SK-N-MC (cell line): Measurements from ENCODE around the gene CFAP44.
"Not testable (repeated sequence)": the region's sequence is repeated elsewhere in the genome, so short reads cannot be mapped to it uniquely, and the experiment has no call there.

Source experiments
- DNase-seq: peaks from one replicate; pipeline ENCODE4 v3.0.0-alpha.2; 2011; ENCODE audit warnings: low read depth, low spot score
- H3K27ac ChIP-seq: fragments of 200-600 bp; sonication (generic); 2 replicates; pipeline ENCODE4 v1.5.1; 2016; ENCODE audit warnings: mixed run types
- H3K36me3 ChIP-seq: fragments of 200-600 bp; sonication (generic); 2 replicates; pipeline ENCODE4 v1.6.1; 2017; ENCODE audit warnings: antibody characterized with exemption, low read length, mixed read lengths; ENCODE audit not compliant: insufficient read depth
- H3K4me3 ChIP-seq: fragments of 200-600 bp; sonication (generic); 2 replicates; pipeline ENCODE4 v1.5.1; 2016
- H3K9ac ChIP-seq: fragments of 200-600 bp; sonication (generic); 2 replicates; pipeline ENCODE4 v1.8.0; 2017; ENCODE audit warnings: mixed run types, mixed read lengths; ENCODE audit not compliant: insufficient read length
- H3K9me3 ChIP-seq: fragments of 200-600 bp; sonication (generic); 2 replicates; pipeline ENCODE4 v1.6.1; 2017; ENCODE audit warnings: low read depth, mild to moderate bottlenecking, antibody characterized with exemption, low read length, moderate library complexity, mixed read lengths
- EZH2 ChIP-seq: fragments of 200-600 bp; sonication (generic); IDR thresholded peaks from one replicate; pipeline ENCODE4 v1.6.1; 2017; ENCODE audit warnings: antibody characterized with exemption
- FOXP2 ChIP-seq: optimal IDR thresholded peaks from 2 replicates; pipeline ENCODE3; 2011; ENCODE audit warnings: mild to moderate bottlenecking, moderate library complexity; ENCODE audit not compliant: insufficient read depth; ENCODE audit errors: extremely low read length, control extremely low read depth
- POLR2AphosphoS5 ChIP-seq: IDR thresholded peaks from 2 replicates; pipeline ENCODE4 v1.6.1; 2012; ENCODE audit warnings: mild to moderate bottlenecking, low read depth, low read length, borderline replicate concordance

The CFAP44 gene, protein sequence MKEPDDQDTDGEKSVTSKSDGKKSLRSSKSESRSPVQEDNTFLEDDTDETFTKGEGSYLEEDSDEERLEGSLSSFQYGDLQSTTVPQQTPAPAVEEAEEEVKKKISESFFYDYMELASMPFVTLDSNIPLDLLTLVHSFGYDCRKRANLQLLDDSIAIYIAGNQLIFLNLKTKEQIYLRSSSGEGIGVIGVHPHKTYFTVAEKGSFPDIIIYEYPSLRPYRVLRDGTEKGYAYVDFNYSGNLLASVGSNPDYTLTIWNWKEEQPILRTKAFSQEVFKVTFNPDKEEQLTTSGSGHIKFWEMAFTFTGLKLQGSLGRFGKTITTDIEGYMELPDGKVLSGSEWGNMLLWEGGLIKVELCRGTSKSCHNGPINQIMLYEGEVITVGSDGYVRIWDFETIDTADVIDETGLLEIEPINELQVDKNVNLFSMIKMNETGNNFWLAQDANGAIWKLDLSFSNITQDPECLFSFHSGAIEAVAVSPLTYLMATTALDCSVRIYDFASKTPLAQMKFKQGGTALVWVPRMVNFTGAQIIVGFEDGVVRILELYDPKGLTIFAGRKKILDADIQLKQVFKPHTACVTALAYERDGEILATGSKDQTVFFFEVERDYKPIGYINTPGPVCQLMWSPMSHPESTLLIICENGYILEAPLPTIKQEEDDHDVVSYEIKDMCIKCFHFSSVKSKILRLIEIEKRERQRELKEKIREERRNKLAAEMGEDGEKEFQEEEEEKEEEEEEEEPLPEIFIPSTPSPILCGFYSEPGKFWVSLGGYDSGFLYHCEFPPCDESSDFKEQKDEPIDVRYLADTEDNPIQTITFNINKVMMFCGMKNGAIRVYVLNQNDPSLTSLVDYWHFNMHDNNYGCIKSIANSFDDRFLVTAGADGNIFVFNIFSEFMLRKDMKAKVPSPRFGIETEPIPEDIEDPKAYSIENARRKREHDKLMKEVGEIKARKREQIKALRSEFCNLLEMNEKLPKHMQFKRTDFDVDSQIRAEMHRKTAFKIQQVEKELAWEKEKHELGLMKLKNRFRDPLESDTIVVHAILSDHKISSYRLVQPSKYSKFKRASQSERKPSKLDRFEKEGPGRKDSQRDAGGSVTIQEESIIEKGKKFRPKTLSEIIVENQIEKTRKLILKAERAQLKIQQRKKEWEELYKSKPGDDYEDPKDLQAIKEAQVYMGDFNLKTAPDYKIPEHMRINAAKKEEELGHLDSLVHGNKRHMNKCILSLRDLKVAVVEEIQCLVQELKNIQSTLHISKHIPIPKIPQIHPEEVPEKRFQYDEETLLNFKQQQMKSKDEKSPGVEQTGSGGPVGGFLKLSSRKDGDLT (N-terminal part only)

DNA sequence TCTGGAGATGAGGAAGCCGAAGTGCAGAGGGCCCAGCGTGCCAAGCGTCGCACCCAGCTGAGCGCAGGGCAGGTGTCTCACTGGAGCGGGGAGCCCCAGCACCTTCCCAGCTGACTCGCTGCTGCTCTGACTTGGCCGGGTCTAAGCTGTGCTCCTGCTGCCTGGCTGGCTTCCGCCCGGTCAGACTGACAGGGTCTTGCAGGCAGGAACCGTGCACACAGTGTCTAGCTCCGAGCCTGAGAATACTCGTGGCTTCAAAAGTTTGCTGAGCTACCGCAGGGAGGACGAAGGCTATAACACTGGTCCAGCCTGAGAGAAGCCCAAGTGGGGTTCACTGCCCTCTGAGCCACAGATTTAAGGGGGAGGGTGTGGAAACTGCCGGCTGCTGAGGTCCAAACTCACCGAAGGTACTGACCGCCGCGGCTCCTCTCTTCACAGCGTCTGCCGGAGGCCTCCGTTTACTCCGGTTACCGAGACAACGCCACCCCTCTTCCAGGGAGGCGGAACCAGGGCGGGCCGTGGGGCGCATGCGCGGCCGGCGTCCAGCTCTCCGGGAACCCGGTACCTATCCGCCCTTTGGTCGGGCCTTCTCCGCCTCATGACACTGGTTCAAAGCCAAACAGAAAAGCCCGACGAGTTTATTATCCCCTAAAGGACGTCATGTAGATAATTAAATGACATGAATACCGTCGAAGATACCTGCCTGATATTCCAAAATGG, at the start of gene CFAP44:
TSS of gene CFAP44 (minus strand) at position 443 of the 720 bp plus-strand sequence. CDS start 7,829 bp downstream, outside the sequence.
- Histone ChIP-seq H3K9ac (no peak within 1 kb of the TSS), H3K9me3 (no peaks in the 10 kb centered on the region), H3K4me3 (no peak within 1 kb of the TSS), H3K27ac (no peak within 1 kb of the TSS), H3K36me3 (no peaks in the 10 kb centered on the region; the same call in 1 of the 2 replicates)
- DNase-seq = no peak
- no peak for TF ChIP-seq EZH2
- no peak for TF ChIP-seq POLR2AphosphoS5
- no peak for TF ChIP-seq FOXP2

DNA sequence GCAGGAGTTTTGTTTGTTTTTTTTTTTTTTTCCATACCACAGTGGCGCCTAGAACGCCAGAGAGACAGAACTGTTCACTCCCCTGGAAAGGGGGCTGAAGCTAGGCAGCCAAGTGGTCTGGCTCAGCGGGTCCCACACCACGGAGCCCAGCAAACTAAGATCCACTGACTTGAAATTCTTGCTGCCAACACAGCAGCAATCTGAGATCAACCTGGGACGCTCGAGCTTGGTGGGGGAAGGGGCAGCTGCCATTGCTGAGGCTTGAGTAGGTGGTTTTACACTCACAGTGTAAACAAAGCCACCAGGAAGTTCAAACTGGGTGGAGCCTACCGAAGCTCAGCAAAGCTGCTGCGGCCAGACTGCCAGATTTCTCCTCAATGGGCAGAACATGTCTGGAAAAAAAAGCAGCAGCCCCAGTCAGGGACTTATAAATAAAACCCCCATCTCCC, 43.9 kb upstream of the CFAP44 start:
- Histone ChIP-seq H3K9me3 (no peaks in the 10 kb centered on the region), H3K36me3 (peaks cover 19% of the 10 kb centered on the region), H3K27ac (no peak overlapping the region), H3K9ac (no peak overlapping the region), H3K4me3 (no peak overlapping the region)
- no peak for DNase-seq
- TF ChIP-seq POLR2AphosphoS5 = no peak
- TF ChIP-seq FOXP2 = no peak
- TF ChIP-seq EZH2 = no peak

DNA sequence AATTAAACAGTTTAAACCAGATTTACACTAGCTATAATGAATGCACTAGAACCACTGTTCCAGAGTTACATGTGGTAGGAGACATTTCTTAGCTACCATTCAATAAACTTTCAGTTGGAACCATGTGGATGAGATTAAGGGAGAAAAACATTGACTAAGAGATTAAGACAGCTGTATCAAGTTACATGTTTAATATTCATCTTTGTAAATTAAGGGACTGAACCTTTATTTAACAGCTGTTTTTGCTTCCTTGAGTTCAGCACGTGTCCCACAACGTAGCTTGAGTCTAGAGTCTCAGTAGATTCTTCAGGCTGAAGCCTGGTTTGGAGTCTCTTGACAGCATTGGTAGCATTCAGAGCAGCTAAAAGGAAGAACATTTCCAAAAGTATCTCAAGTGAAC, 27.2 kb upstream of the CFAP44 start:
- peaks cover 20% of the 10 kb centered on the region for H3K36me3 ChIP-seq

DNA sequence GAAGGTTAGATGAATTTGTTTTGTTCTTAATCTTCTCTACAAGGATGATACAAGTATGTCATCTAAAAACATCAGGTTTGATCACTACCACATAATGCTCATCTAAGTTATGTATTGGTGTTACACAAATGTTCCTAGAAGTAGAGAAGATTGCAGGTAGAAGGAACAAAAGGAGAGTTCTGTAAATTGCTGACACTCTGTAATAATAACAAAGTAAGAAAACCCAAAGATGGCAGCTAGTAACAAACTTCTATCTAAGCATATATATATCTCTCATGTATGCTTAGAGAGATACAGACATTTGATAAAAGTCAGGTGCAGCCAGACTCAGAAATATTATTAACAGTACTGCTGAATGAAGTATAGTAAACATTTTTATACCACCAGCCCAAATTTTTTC, 20.2 kb upstream of the CFAP44 start:
- DNase-seq = no peak
- Histone ChIP-seq H3K9ac (no peak overlapping the region), H3K27ac (no peak overlapping the region), H3K9me3 (no peaks in the 10 kb centered on the region), H3K4me3 (no peak overlapping the region), H3K36me3 (peaks cover 37% of the 10 kb centered on the region)
- TF ChIP-seq POLR2AphosphoS5 (no peak), EZH2 (no peak), FOXP2 (no peak)

More for the DNA sequence above, 27.2 kb upstream of the CFAP44 start:
- H3K4me3 ChIP-seq = peak overlapping the region; percentile 29; the same call in 1 of the 2 replicates
- H3K9ac ChIP-seq = no peak overlapping the region
- DNase-seq = no peak
- peak overlapping the region; percentile 71 for H3K27ac ChIP-seq
- H3K9me3 ChIP-seq = no peaks in the 10 kb centered on the region
- TF ChIP-seq POLR2AphosphoS5 = no peak
- no peak for TF ChIP-seq FOXP2
- no peak for TF ChIP-seq EZH2

DNA sequence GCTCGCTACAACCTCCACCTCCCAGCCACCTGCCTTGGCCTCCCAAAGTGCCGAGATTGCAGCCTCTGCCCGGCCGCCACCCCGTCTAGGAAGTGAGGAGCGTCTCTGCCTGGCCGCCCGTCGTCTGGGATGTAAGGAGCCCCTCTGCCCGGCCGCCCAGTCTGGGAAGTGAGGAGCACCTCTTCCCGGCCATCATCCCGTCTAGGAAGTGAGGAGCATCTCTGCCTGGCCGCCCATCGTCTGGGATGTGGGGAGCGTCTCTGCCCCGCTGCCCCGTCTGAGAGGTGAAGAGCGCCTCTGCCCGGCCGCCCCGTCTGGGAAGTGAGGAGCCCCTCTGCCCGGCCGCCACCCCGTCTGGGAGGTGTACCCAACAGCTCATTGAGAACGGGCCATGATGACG, 17.3 kb upstream of the CFAP44 start:
- not testable (repeated sequence) for H3K27ac ChIP-seq, H3K9me3 ChIP-seq, H3K9ac ChIP-seq, H3K4me3 ChIP-seq, DNase-seq
- H3K36me3 ChIP-seq = peaks cover 26% of the 10 kb centered on the region

DNA sequence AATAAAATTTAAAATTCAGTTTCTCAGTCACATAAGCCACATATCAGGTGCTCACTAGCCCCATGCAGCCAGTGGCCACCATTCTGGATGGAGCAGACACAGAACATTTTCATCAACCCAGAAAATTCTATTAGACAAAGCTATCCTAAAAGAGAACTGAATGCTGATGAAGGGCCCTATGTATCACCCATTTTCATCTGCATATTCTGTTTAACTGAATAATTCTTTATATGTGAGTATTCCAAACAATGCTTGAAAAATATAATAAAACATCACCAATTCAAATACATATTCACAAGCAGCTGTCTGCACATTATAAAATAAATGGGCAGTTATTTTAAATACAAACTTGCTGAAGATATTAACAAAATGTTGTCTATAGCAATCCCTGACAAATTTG, 14.2 kb upstream of the CFAP44 start:
- Histone ChIP-seq H3K27ac (no peak overlapping the region), H3K9me3 (no peaks in the 10 kb centered on the region), H3K9ac (no peak overlapping the region), H3K36me3 (peaks cover 20% of the 10 kb centered on the region), H3K4me3 (no peak overlapping the region)
- DNase-seq = no peak
- TF ChIP-seq POLR2AphosphoS5 (no peak), EZH2 (no peak), FOXP2 (no peak)

DNA sequence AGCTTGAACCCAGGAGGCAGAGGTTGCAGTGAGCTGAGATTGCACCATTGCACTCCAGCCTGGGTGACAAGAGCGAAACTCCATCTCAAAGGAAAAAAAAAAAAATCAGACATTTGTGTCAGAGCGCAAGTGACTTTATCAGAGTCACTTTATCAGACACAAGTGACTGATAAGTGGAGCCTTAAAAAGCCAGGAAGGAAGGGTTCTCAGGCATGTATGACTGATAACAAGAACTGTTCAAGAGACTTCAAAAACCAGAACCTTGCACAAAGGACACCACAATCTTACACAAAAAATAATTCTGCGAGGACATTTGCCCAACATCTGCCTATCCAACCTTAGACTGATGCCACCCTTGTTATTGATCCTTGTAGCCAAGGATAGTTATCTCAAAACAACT, 13.3 kb upstream of the CFAP44 start:
- Histone ChIP-seq H3K9me3 (no peaks in the 10 kb centered on the region), H3K9ac (no peak overlapping the region), H3K27ac (peak overlapping the region; percentile 82; the same call in 1 of the 2 replicates), H3K4me3 (no peak overlapping the region), H3K36me3 (peaks cover 18% of the 10 kb centered on the region)
- TF ChIP-seq EZH2 (no peak), FOXP2 (no peak), POLR2AphosphoS5 (no peak)
- DNase-seq = no peak
